Brain microvascular endothelial cell (primary cell): ENCODE data around the gene CTRB1.

Experiments
- DNase-seq: peaks from one replicate; pipeline ENCODE4 v3.0.0-alpha.2; 2020
- H3K27ac ChIP-seq: fragments of 250-450 bp; sonication (Bioruptor Pico); 2 replicates; pipeline ENCODE4 v1.5.1; 2020; ENCODE audit warnings: mild to moderate bottlenecking, moderate library complexity
- H3K27me3 ChIP-seq: fragments of 250-450 bp; sonication (Bioruptor Pico); replicated peaks from 2 replicates; pipeline ENCODE4 v1.5.1; 2020; ENCODE audit warnings: mild to moderate bottlenecking
- H3K36me3 ChIP-seq: fragments of 250-450 bp; sonication (Bioruptor Pico); replicated peaks from 2 replicates; pipeline ENCODE4 v1.5.1; 2020; ENCODE audit warnings: mild to moderate bottlenecking
- H3K4me3 ChIP-seq: 2 replicates; pipeline ENCODE4 v1.5.1; 2011; ENCODE audit warnings: low read depth, mild to moderate bottlenecking, control low read depth, low read length, moderate library complexity
- CTCF ChIP-seq: IDR thresholded peaks from 2 replicates; pipeline ENCODE4 v1.5.1; 2011; ENCODE audit warnings: low read depth, mild to moderate bottlenecking, moderate library complexity, low read length, control low read depth, inconsistent platforms; ENCODE audit errors: missing control alignments
- in situ Hi-C: cut with HindIII; loops from 2 replicates; pipeline ENCODE4 v1.10.0; 2017; ENCODE audit warnings: low sequenced_read_pairs, low pct_ligation_motif_present

CTRB1 gene

GRCh38 chr16:75263963-75264445 is 45.2 kb downstream of the CTRB1 start:
- H3K4me3 ChIP-seq: peak overlapping the region; percentile 94
- no peaks in the 10 kb centered on the region for H3K27me3 ChIP-seq
- peak overlapping the region; percentile 92 for H3K27ac ChIP-seq
- TF ChIP-seq CTCF: no peak
- peaks cover 15% of the 10 kb centered on the region for H3K36me3 ChIP-seq
- DNase-seq: no peak
- in situ Hi-C loops: no loop called here

- TF ChIP-seq CTCF: no peak
- Histone ChIP-seq H3K27me3 (no peaks in the 10 kb centered on the region), H3K27ac (peak overlapping the region; percentile 92), H3K36me3 (peaks cover 15% of the 10 kb centered on the region), H3K4me3 (peak overlapping the region; percentile 94)
- in situ Hi-C loops: no loop called here
- no peak for DNase-seq
Measured at GRCh38 chr16:75264457-75264998, 45.7 kb downstream of the CTRB1 start.

DNA sequence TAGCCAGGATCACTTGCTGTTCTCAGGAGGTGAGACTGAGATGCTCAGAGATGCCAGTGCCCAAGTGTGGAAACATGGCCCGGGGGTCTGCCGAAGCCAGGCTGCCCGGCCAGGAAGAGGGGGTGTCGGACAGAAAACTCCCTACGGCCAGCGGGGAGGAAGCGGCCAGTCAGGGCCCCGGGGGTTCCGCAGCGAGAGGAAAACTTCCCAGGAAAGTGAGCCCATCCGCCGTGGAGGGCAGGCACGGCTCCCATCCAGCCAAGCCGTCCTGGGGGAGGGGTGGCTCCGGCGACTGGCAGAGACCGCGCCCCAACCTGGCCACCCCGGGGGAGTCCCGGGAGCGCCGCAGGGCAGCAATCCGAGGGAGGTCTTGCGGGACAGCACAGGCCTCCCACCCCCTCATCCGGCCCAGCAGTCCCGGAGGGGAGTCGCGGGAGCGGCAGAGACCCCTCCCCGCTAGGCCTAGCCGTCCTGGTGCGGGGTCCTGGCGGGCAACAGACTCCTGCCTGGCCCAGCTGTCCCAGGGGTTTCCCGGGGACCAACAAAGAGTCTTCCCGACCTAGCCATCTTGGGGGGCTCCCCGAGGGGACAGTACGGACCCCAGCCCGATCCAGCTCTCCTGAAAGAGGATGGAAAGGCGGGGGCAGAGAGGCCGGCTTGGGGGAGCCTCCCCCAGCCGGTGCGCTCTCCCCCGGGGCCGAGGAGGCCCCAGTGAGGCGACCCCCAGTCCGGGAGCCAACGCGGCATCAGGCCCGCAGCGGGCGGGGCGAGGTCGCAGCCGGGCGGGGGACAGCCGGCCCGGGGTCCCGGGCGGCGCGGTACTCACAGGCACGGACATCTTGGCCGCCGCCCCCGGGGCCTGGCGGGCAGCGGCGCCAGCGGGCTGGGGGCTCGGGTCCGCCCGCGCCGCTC is 46.5 kb downstream of the CTRB1 start:
- DNase-seq: no peak
- H3K4me3 ChIP-seq: peak overlapping the region; percentile 94
- peak overlapping the region; percentile 92 for H3K27ac ChIP-seq
- no peak for TF ChIP-seq CTCF
- H3K27me3 ChIP-seq: no peaks in the 10 kb centered on the region
- peaks cover 15% of the 10 kb centered on the region for H3K36me3 ChIP-seq
- in situ Hi-C loops: no loop called here

DNA sequence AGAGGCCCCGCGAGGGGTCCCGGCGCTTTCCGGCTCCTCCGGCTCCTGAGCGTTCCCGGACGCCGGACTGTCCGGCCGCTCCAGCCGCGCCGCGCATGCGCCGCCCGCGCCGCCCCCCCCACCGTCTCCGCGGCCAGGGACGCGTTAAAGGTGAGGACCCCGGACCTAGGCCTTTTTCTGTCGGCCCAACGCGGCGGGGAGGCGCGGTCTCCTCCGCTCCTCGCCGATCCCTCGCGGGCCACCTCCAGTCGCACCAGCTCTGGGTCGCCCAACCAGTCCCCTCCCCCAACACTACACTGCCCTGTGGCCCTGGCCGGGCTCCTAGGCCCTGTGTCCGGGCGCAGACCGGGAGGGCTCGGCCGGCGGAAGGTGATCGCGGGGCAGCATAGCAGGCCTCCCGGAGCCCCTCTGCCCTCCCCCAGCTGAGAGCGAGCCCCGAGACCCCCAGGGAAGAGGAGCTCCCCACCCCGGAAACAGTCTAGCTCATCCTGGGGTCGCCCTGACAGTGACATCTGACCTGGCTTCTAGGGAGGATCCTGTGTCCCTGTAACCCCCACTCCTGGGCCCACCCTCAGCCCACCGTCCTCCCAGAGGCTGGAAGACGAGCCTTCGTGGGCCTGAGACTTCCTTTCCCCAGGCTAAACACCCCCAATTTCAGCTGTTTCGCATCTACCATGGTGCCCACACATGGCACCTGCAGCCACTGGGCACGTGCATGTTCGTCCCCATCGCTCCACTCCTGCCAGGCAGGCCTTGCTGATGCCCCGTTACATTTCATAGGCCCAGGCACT is 47.3 kb downstream of the CTRB1 start:
- TF ChIP-seq CTCF: no peak
- H3K4me3 ChIP-seq: peak overlapping the region; percentile 94
- H3K27me3 ChIP-seq: no peaks in the 10 kb centered on the region
- peak; percentile 46 for DNase-seq
- in situ Hi-C loops: no loop called here
- peaks cover 15% of the 10 kb centered on the region for H3K36me3 ChIP-seq
- peak overlapping the region; percentile 92 for H3K27ac ChIP-seq

DNA sequence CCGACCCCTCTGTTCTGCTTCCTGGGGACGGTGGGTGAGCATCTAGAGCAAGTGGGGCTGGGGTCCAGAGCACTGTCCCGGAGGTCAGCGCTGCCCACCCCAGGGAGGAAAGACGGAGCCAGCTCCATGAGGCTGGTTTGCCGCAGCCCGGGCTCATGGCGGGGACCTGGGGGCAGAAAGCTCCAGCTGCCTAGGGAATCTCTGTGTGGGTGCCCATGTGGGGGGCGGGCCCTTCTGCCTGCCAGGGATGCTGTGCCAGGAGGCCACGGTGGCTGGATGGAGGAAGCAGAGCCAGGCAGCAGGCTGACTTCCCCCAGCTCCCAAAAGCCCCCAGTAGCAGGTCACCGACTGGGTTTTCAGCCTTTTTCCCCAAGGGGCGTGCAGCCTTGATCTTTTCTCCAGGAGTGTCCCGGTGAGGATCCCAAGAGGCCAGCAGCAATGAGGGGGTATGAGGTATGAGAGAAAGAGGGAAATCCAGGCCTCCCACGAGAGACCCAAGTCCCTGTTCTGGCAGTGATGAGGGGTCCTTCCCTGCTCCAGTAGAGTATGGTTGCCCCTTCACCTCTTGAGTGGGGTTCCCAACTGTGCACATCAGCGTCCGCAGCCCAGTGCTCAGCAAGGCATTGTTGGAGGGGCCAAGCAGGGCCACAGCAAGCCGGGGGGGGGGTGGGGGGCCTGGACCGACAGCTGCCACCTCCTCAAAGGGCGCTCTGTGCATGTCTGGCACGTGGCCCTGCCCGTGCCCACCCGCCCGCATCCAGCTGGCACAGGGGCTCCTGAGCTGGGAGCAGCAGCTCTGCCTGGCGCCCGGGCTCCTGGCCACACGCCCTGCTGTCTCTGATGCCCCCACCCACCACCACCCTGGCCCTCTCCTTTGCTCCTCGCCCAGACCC is 48.2 kb downstream of the CTRB1 start:
- in situ Hi-C loops: no loop called here
- DNase-seq: no peak
- TF ChIP-seq CTCF: no peak
- no peak overlapping the region for H3K4me3 ChIP-seq
- H3K27ac ChIP-seq: no peak overlapping the region
- peaks cover 15% of the 10 kb centered on the region for H3K36me3 ChIP-seq
- no peaks in the 10 kb centered on the region for H3K27me3 ChIP-seq
